ENCODE measurements around the gene TIMM22.

TIMM22 gene

GRCh38 chr17:976312-976711 is 20.6 kb upstream of the TIMM22 start:
- Histone ChIP-seq H3K27ac (replicated peaks) (no peak overlapping the region), H3K4me3 (replicated peaks; ENCODE audit: insufficient read depth, low read length) (no peak overlapping the region), H3K27me3 (ENCODE audit: insufficient read depth, poor library complexity, severe bottlenecking) (peaks cover 8% of the 10 kb centered on the region)

GRCh38 chr17:977166-977565 is 19.8 kb upstream of the TIMM22 start:
- Histone ChIP-seq H3K4me3 (replicated peaks; ENCODE audit: insufficient read depth, low read length) (no peak overlapping the region), H3K27me3 (ENCODE audit: insufficient read depth, poor library complexity, severe bottlenecking) (peaks cover 8% of the 10 kb centered on the region), H3K27ac (replicated peaks) (no peak overlapping the region)
- DNase-seq (ENCODE audit: low read depth in 1 of 2, low spot score in 1 of 2), result no peak
- no peak for TF ChIP-seq POLR2AphosphoS5 (IDR thresholded peaks at IDR 0.05; ENCODE audit: low read depth)
- no peak for TF ChIP-seq GABPA (IDR thresholded peaks at IDR 0.05; ENCODE audit: low read depth)
- TF ChIP-seq REST (IDR thresholded peaks at IDR 0.05; ENCODE audit: insufficient replicate concordance, low read depth), result no peak
- TF ChIP-seq SPI1 (IDR thresholded peaks at IDR 0.05; ENCODE audit: borderline replicate concordance, low read depth), result no peak
- TF ChIP-seq CTCF (IDR thresholded peaks at IDR 0.05; ENCODE audit: insufficient read depth, low read length), result no peak

More at GRCh38 chr17:976312-976711, 20.6 kb upstream of the TIMM22 start:
- TF ChIP-seq REST (IDR thresholded peaks at IDR 0.05; ENCODE audit: insufficient replicate concordance, low read depth) (no peak), POLR2AphosphoS5 (IDR thresholded peaks at IDR 0.05; ENCODE audit: low read depth) (no peak), SPI1 (IDR thresholded peaks at IDR 0.05; ENCODE audit: borderline replicate concordance, low read depth) (no peak), CTCF (IDR thresholded peaks at IDR 0.05; ENCODE audit: insufficient read depth, low read length) (no peak), GABPA (IDR thresholded peaks at IDR 0.05; ENCODE audit: low read depth) (no peak)
- no peak for DNase-seq (ENCODE audit: low read depth in 1 of 2, low spot score in 1 of 2)

GRCh38 chr17:978103-979093 is 18.5 kb upstream of the TIMM22 start:
- Histone ChIP-seq H3K4me3 (replicated peaks; ENCODE audit: insufficient read depth, low read length) (no peak overlapping the region), H3K27me3 (ENCODE audit: insufficient read depth, poor library complexity, severe bottlenecking) (peaks cover 8% of the 10 kb centered on the region), H3K27ac (replicated peaks) (no peak overlapping the region)
- no peak for DNase-seq (ENCODE audit: low read depth in 1 of 2, low spot score in 1 of 2)
- TF ChIP-seq SPI1 (IDR thresholded peaks at IDR 0.05; ENCODE audit: borderline replicate concordance, low read depth) (no peak), GABPA (IDR thresholded peaks at IDR 0.05; ENCODE audit: low read depth) (no peak), REST (IDR thresholded peaks at IDR 0.05; ENCODE audit: insufficient replicate concordance, low read depth) (no peak), POLR2AphosphoS5 (IDR thresholded peaks at IDR 0.05; ENCODE audit: low read depth) (no peak), CTCF (IDR thresholded peaks at IDR 0.05; ENCODE audit: insufficient read depth, low read length) (no peak)

All from HL-60 (cell line).